HepG2 (cell line): Measurements from ENCODE around the gene HOXA5.

ENCODE experiments used
- CTCF ChIP-seq: sonication (generic); formaldehyde crosslinking; IDR thresholded peaks from 2 replicates; pipeline ENCODE4 v1.5.0; 2020; ENCODE audit warnings: mild to moderate bottlenecking, missing genetic modification reagents, moderate library complexity
- HIVEP1 ChIP-seq: sonication (generic); formaldehyde crosslinking; IDR thresholded peaks from 2 replicates; pipeline ENCODE4 v1.4.0; 2020; ENCODE audit warnings: mild to moderate bottlenecking, missing genetic modification reagents
- NR0B2 ChIP-seq: sonication (generic); formaldehyde crosslinking; IDR thresholded peaks from 2 replicates; pipeline ENCODE4 v1.4.0; 2020; ENCODE audit warnings: mild to moderate bottlenecking, missing genetic modification reagents
- PRDM10 ChIP-seq: sonication (generic); formaldehyde crosslinking; IDR thresholded peaks from 2 replicates; pipeline ENCODE4 v1.4.0; 2020; ENCODE audit warnings: low read depth, missing genetic modification reagents
- RARA ChIP-seq: IDR thresholded peaks from 2 replicates; pipeline ENCODE4 v1.6.1; 2016; ENCODE audit warnings: missing genetic modification reagents, missing compliant biosample characterization
- SUZ12 ChIP-seq: fragments of 150-350 bp; IDR thresholded peaks from 2 replicates; pipeline ENCODE4 v1.6.1; 2014; ENCODE audit warnings: low read depth, low read length
- USF2 ChIP-seq, 2 experiments: sonication (generic) in 1 of 2; formaldehyde crosslinking in 1 of 2; IDR thresholded peaks; 2 replicates each; pipeline versions ENCODE4 v1.5.1 to v1.6.1; 2011 to 2020; ENCODE audit warnings: borderline replicate concordance in 1 of 2, low read depth in 1 of 2, low read length in 1 of 2, mild to moderate bottlenecking in 1 of 2, missing genetic modification reagents in 1 of 2, moderate library complexity in 1 of 2
- ZBTB26 ChIP-seq: IDR thresholded peaks from 2 replicates; pipeline ENCODE4 v1.6.1; 2016; ENCODE audit warnings: missing compliant biosample characterization, missing genetic modification reagents, borderline replicate concordance
- ZBTB49 ChIP-seq: sonication (generic); formaldehyde crosslinking; IDR thresholded peaks from 2 replicates; pipeline ENCODE4 v1.4.0; 2020; ENCODE audit warnings: missing genetic modification reagents, borderline replicate concordance
- ZFX ChIP-seq: sonication (generic); formaldehyde crosslinking; IDR thresholded peaks from 2 replicates; pipeline ENCODE4 v1.4.0; 2020; ENCODE audit warnings: mild to moderate bottlenecking, low read depth, missing genetic modification reagents, moderate library complexity
- ZNF205 ChIP-seq: IDR thresholded peaks from 2 replicates; pipeline ENCODE4 v1.6.1; 2018; ENCODE audit warnings: missing biosample characterization, missing genetic modification reagents
- ZNF280D ChIP-seq: sonication (generic); formaldehyde crosslinking; IDR thresholded peaks from 2 replicates; pipeline ENCODE4 v1.5.1; 2020; ENCODE audit warnings: mild to moderate bottlenecking, missing genetic modification reagents
- ZNF335 ChIP-seq: sonication (generic); formaldehyde crosslinking; IDR thresholded peaks from 2 replicates; pipeline ENCODE4 v1.4.0; 2020; ENCODE audit warnings: missing genetic modification reagents
- ZNF776 ChIP-seq: sonication (generic); formaldehyde crosslinking; IDR thresholded peaks from 2 replicates; pipeline ENCODE4 v1.4.0; 2020; ENCODE audit warnings: mild to moderate bottlenecking, missing genetic modification reagents

- no peak for TF ChIP-seq ZNF776 (CRISPR knock-in tag)
- no peak for TF ChIP-seq ZNF335 (CRISPR knock-in tag)
- no peak for TF ChIP-seq SUZ12
- TF ChIP-seq PRDM10 (CRISPR knock-in tag), result no peak
- TF ChIP-seq RARA (CRISPR knock-in tag), result no peak
- TF ChIP-seq HIVEP1, result no peak
- TF ChIP-seq ZFX (CRISPR knock-in tag), result no peak
- TF ChIP-seq ZNF205 (CRISPR knock-in tag), result no peak
- no peak for TF ChIP-seq ZBTB49 (CRISPR knock-in tag)
- TF ChIP-seq CTCF, result no peak
- no peak for TF ChIP-seq ZNF280D
- TF ChIP-seq USF2 (IDR thresholded peaks at IDR 0.05; ENCODE audit: low read depth, low read length), result no peak
- no peak for TF ChIP-seq USF2 (CRISPR knock-in tag; IDR thresholded peaks at IDR 0.05; ENCODE audit: borderline replicate concordance)
- TF ChIP-seq ZBTB26 (CRISPR knock-in tag), result no peak
- TF ChIP-seq NR0B2 (CRISPR knock-in tag), result no peak
Measured at GRCh38 chr7:27112361-27112760, 31.1 kb downstream of the HOXA5 start.
